Panc1 (cell line): ENCODE measurements around the gene PKM.

Source experiments
- CTCF ChIP-seq: fragments of 450-650 bp; IDR thresholded peaks from 2 replicates; pipeline ENCODE4 v1.5.1; 2017; ENCODE audit warnings: mild to moderate bottlenecking
- POLR2AphosphoS5 ChIP-seq: IDR thresholded peaks from 2 replicates; pipeline ENCODE4 v1.6.1; 2012; ENCODE audit warnings: mild to moderate bottlenecking, low read depth, low read length, moderate library complexity
- REST ChIP-seq, 2 experiments: IDR thresholded peaks; 2 replicates each; pipeline ENCODE4 v1.6.1; 2011 to 2012; ENCODE audit warnings: low read depth in 2 of 2, control low read depth in 1 of 2, low read length in 1 of 2, mild to moderate bottlenecking in 1 of 2, moderate library complexity in 1 of 2; ENCODE audit not compliant: insufficient read depth in 1 of 2
- SIN3A ChIP-seq: IDR thresholded peaks from 2 replicates; pipeline ENCODE4 v1.6.1; 2012; ENCODE audit warnings: low read depth, mild to moderate bottlenecking, low read length, moderate library complexity, borderline replicate concordance; ENCODE audit not compliant: insufficient read depth
- TCF7L2 ChIP-seq: IDR thresholded peaks from 2 replicates; pipeline ENCODE4 v1.6.1; 2011; ENCODE audit warnings: mild to moderate bottlenecking, low read depth, low read length, inconsistent platforms

GRCh38 chr15:72199721-72200212 is 31.2 kb downstream of the PKM start:
- TF ChIP-seq CTCF, result peak; percentile 96
- TF ChIP-seq TCF7L2, result no peak
- no peak for TF ChIP-seq POLR2AphosphoS5
- TF ChIP-seq REST (IDR thresholded peaks at IDR 0.05; ENCODE audit: insufficient read depth in 1 of 2, low read depth in 2 of 2, low read length in 1 of 2), result no peak
- TF ChIP-seq SIN3A, result no peak
